Kidney epithelial cell (primary cell): ENCODE measurements around the gene GTF2F1. TPM values are rescaled to one million over a fixed set of nuclear protein-coding genes. Genes with fewer than 3 reads are reported as not detected.
A peak's percentile ranks its signal among the peaks of the same experiment; 100 is the strongest.
"Not testable (repeated sequence)": the region's sequence is repeated elsewhere in the genome, so short reads cannot be mapped to it uniquely, and the experiment has no call there.

Experiments used
- DNase-seq: peaks from one replicate; pipeline ENCODE4 v3.0.0-alpha.2; 2010; ENCODE audit warnings: low read depth
- H3K27me3 ChIP-seq: 2 replicates; pipeline ENCODE4 v1.6.0; 2011; ENCODE audit warnings: low read length; ENCODE audit not compliant: control insufficient read depth, insufficient read depth
- H3K36me3 ChIP-seq: 2 replicates; pipeline ENCODE4 v1.5.1; 2011; ENCODE audit warnings: low read length; ENCODE audit not compliant: control insufficient read depth, insufficient read depth
- H3K4me3 ChIP-seq: 2 replicates; pipeline ENCODE4 v1.5.1; 2011; ENCODE audit warnings: low read depth, mild to moderate bottlenecking, control low read depth, low read length
- CTCF ChIP-seq: IDR thresholded peaks from 2 replicates; pipeline ENCODE4 v1.5.1; 2011; ENCODE audit warnings: mild to moderate bottlenecking, moderate library complexity, low read length, control low read depth, inconsistent platforms; ENCODE audit not compliant: insufficient read depth, poor library complexity, severe bottlenecking
- total RNA-seq: library from RNA; depleted of rRNA; stranded (reverse); fragments of >200 nt; gene quantifications from 2 replicates; pipeline ENCODE4 v1.2.3, GENCODE V29; 2015

GTF2F1 gene
- total RNA-seq, 1 donor from 2014 or later: 51.3 TPM

- TF ChIP-seq CTCF: no peak
- no peak for DNase-seq
- H3K4me3 ChIP-seq: peak overlapping the region; percentile 90
- peaks cover 1% of the 10 kb centered on the region for H3K36me3 ChIP-seq
- H3K27me3 ChIP-seq: peaks cover 4% of the 10 kb centered on the region
Observed at GRCh38 chr19:6362027-6362350, 31.0 kb downstream of the GTF2F1 start.

- not testable (repeated sequence) for DNase-seq, H3K36me3 ChIP-seq, H3K27me3 ChIP-seq
- H3K4me3 ChIP-seq: peak overlapping the region; percentile 90
Observed at GRCh38 chr19:6360857-6361216, 32.1 kb downstream of the GTF2F1 start.

- H3K4me3 ChIP-seq, DNase-seq, H3K36me3 ChIP-seq: not testable (repeated sequence)
Observed at GRCh38 chr19:6360445-6360844, 32.5 kb downstream of the GTF2F1 start.

GRCh38 chr19:6359568-6360341, 33.2 kb downstream of the GTF2F1 start:
- no peak for DNase-seq
- no peak for TF ChIP-seq CTCF
- Histone ChIP-seq H3K4me3 (no peak overlapping the region), H3K27me3 (peaks cover 4% of the 10 kb centered on the region), H3K36me3 (no peaks in the 10 kb centered on the region)

More at GRCh38 chr19:6360445-6360844, 32.5 kb downstream of the GTF2F1 start:
- H3K27me3 ChIP-seq: not testable (repeated sequence)

- no peak overlapping the region for H3K4me3 ChIP-seq
- no peak for TF ChIP-seq CTCF
- peaks cover 4% of the 10 kb centered on the region for H3K27me3 ChIP-seq
- no peaks in the 10 kb centered on the region for H3K36me3 ChIP-seq
- no peak for DNase-seq
Observed at GRCh38 chr19:6358003-6358402, 35.0 kb downstream of the GTF2F1 start.

- H3K36me3 ChIP-seq: no peaks in the 10 kb centered on the region
- peaks cover 4% of the 10 kb centered on the region for H3K27me3 ChIP-seq
- H3K4me3 ChIP-seq: no peak overlapping the region
- no peak for TF ChIP-seq CTCF
- DNase-seq: no peak
Observed at GRCh38 chr19:6357174-6357573, 35.8 kb downstream of the GTF2F1 start.

- not testable (repeated sequence) for H3K27me3 ChIP-seq, H3K4me3 ChIP-seq, H3K36me3 ChIP-seq, DNase-seq
Observed at GRCh38 chr19:6355321-6356040, 37.5 kb downstream of the GTF2F1 start.
